NOMO-1 treated with dmso at 0.1 percent for 144 hours (cell line): ENCODE results near the gene HMGCR.

Experiments used
- DNase-seq: peaks from one replicate; lab custom pipeline; 2025; ENCODE audit not compliant: unreplicated experiment; lab: John Stamatoyannopoulos, UW

Gene HMGCR

GRCh38 chr5:75380099-75380498, 43.1 kb downstream of the HMGCR start:
- DNase-seq = no peak

GRCh38 chr5:75381456-75381855, 44.4 kb downstream of the HMGCR start:
- DNase-seq = no peak

GRCh38 chr5:75384218-75384617, 47.2 kb downstream of the HMGCR start:
- no peak for DNase-seq

- no peak for DNase-seq
These were observed 50.8 kb downstream of the HMGCR start for GRCh38 chr5:75387806-75388205.

GRCh38 chr5:75389430-75389829, 52.4 kb downstream of the HMGCR start:
- no peak for DNase-seq

GRCh38 chr5:75395277-75395676, 58.3 kb downstream of the HMGCR start:
- DNase-seq = no peak

- peak; percentile 4 for DNase-seq
These were observed 68.3 kb downstream of the HMGCR start for GRCh38 chr5:75405296-75405695.
